ENCODE measurements around the gene INPP5A.

Gene INPP5A

GRCh38 chr10:132779549-132780294, 242.1 kb downstream of the INPP5A start:
- peaks cover 15% of the 10 kb centered on the region for H3K36me3 ChIP-seq (ENCODE audit: control insufficient read depth, insufficient read depth, low read length)
- H3K4me1 ChIP-seq (ENCODE audit: control insufficient read depth, insufficient read depth, low read length, poor library complexity, severe bottlenecking) = no peaks in the 10 kb centered on the region
- H3K4me3 ChIP-seq (ENCODE audit: insufficient read depth, low read depth, low read length, poor library complexity, severe bottlenecking) = no peak overlapping the region
- no peak overlapping the region for H3K27ac ChIP-seq (ENCODE audit: insufficient read depth, low read length, poor library complexity, severe bottlenecking)
- peaks cover 9% of the 10 kb centered on the region for H3K27me3 ChIP-seq (replicated peaks; ENCODE audit: control insufficient read depth, insufficient read depth, low read length, poor library complexity, severe bottlenecking)
- H3K9me3 ChIP-seq (ENCODE audit: control insufficient read depth, low read length) = no peaks in the 10 kb centered on the region
- no peak for DNase-seq

GRCh38 chr10:132780356-132780755, 242.8 kb downstream of the INPP5A start:
- Histone ChIP-seq H3K4me3 (ENCODE audit: insufficient read depth, low read depth, low read length, poor library complexity, severe bottlenecking) (no peak overlapping the region), H3K27ac (ENCODE audit: insufficient read depth, low read length, poor library complexity, severe bottlenecking) (no peak overlapping the region), H3K9me3 (ENCODE audit: control insufficient read depth, low read length) (no peaks in the 10 kb centered on the region), H3K36me3 (ENCODE audit: control insufficient read depth, insufficient read depth, low read length) (peaks cover 15% of the 10 kb centered on the region), H3K4me1 (ENCODE audit: control insufficient read depth, insufficient read depth, low read length, poor library complexity, severe bottlenecking) (no peaks in the 10 kb centered on the region), H3K27me3 (replicated peaks; ENCODE audit: control insufficient read depth, insufficient read depth, low read length, poor library complexity, severe bottlenecking) (peaks cover 14% of the 10 kb centered on the region)
- DNase-seq = no peak

GRCh38 chr10:132781556-132781955, 244.0 kb downstream of the INPP5A start:
- Histone ChIP-seq H3K9me3 (ENCODE audit: control insufficient read depth, low read length) (no peaks in the 10 kb centered on the region), H3K4me1 (ENCODE audit: control insufficient read depth, insufficient read depth, low read length, poor library complexity, severe bottlenecking) (peaks cover 4% of the 10 kb centered on the region), H3K27ac (ENCODE audit: insufficient read depth, low read length, poor library complexity, severe bottlenecking) (no peak overlapping the region), H3K36me3 (ENCODE audit: control insufficient read depth, insufficient read depth, low read length) (peaks cover 15% of the 10 kb centered on the region), H3K4me3 (ENCODE audit: insufficient read depth, low read depth, low read length, poor library complexity, severe bottlenecking) (no peak overlapping the region), H3K27me3 (replicated peaks; ENCODE audit: control insufficient read depth, insufficient read depth, low read length, poor library complexity, severe bottlenecking) (peaks cover 18% of the 10 kb centered on the region)
- no peak for DNase-seq

GRCh38 chr10:132783165-132783939, 245.8 kb downstream of the INPP5A start:
- Histone ChIP-seq H3K9me3 (ENCODE audit: control insufficient read depth, low read length) (no peaks in the 10 kb centered on the region), H3K36me3 (ENCODE audit: control insufficient read depth, insufficient read depth, low read length) (peaks cover 13% of the 10 kb centered on the region), H3K27ac (ENCODE audit: insufficient read depth, low read length, poor library complexity, severe bottlenecking) (no peak overlapping the region), H3K27me3 (replicated peaks; ENCODE audit: control insufficient read depth, insufficient read depth, low read length, poor library complexity, severe bottlenecking) (peaks cover 33% of the 10 kb centered on the region), H3K4me3 (ENCODE audit: insufficient read depth, low read depth, low read length, poor library complexity, severe bottlenecking) (no peak overlapping the region), H3K4me1 (ENCODE audit: control insufficient read depth, insufficient read depth, low read length, poor library complexity, severe bottlenecking) (peaks cover 12% of the 10 kb centered on the region)
- DNase-seq = no peak

- no peak for DNase-seq
- Histone ChIP-seq H3K27ac (ENCODE audit: insufficient read depth, low read length, poor library complexity, severe bottlenecking) (no peak overlapping the region), H3K4me1 (ENCODE audit: control insufficient read depth, insufficient read depth, low read length, poor library complexity, severe bottlenecking) (peaks cover 15% of the 10 kb centered on the region), H3K4me3 (ENCODE audit: insufficient read depth, low read depth, low read length, poor library complexity, severe bottlenecking) (no peak overlapping the region), H3K9me3 (ENCODE audit: control insufficient read depth, low read length) (no peaks in the 10 kb centered on the region), H3K36me3 (ENCODE audit: control insufficient read depth, insufficient read depth, low read length) (peaks cover 5% of the 10 kb centered on the region), H3K27me3 (replicated peaks; ENCODE audit: control insufficient read depth, insufficient read depth, low read length, poor library complexity, severe bottlenecking) (peaks cover 40% of the 10 kb centered on the region)
Measured at GRCh38 chr10:132783940-132784865, 246.6 kb downstream of the INPP5A start.

GRCh38 chr10:132784866-132785722, 247.5 kb downstream of the INPP5A start:
- no peak overlapping the region for H3K27ac ChIP-seq (ENCODE audit: insufficient read depth, low read length, poor library complexity, severe bottlenecking)
- peaks cover 15% of the 10 kb centered on the region for H3K4me1 ChIP-seq (ENCODE audit: control insufficient read depth, insufficient read depth, low read length, poor library complexity, severe bottlenecking)
- no peak for DNase-seq
- no peak overlapping the region for H3K4me3 ChIP-seq (ENCODE audit: insufficient read depth, low read depth, low read length, poor library complexity, severe bottlenecking)
- no peaks in the 10 kb centered on the region for H3K9me3 ChIP-seq (ENCODE audit: control insufficient read depth, low read length)
- peaks cover 45% of the 10 kb centered on the region for H3K27me3 ChIP-seq (replicated peaks; ENCODE audit: control insufficient read depth, insufficient read depth, low read length, poor library complexity, severe bottlenecking)
- H3K36me3 ChIP-seq (ENCODE audit: control insufficient read depth, insufficient read depth, low read length) = no peaks in the 10 kb centered on the region

GRCh38 chr10:132785723-132786475, 248.3 kb downstream of the INPP5A start, which contains the start of gene NKX6-2:
Gene NKX6-2 (minus strand): TSS chr10:132786147. CDS start chr10:132785948, 199 bp downstream.
- Histone ChIP-seq H3K4me1 (ENCODE audit: control insufficient read depth, insufficient read depth, low read length, poor library complexity, severe bottlenecking) (peaks cover 15% of the 10 kb centered on the region), H3K4me3 (ENCODE audit: insufficient read depth, low read depth, low read length, poor library complexity, severe bottlenecking) (no peak within 1 kb of the TSS), H3K27ac (ENCODE audit: insufficient read depth, low read length, poor library complexity, severe bottlenecking) (no peak within 1 kb of the TSS), H3K36me3 (ENCODE audit: control insufficient read depth, insufficient read depth, low read length) (no peaks in the 10 kb centered on the region), H3K27me3 (replicated peaks; ENCODE audit: control insufficient read depth, insufficient read depth, low read length, poor library complexity, severe bottlenecking) (peaks cover 45% of the 10 kb centered on the region), H3K9me3 (ENCODE audit: control insufficient read depth, low read length) (no peaks in the 10 kb centered on the region)
- no peak for DNase-seq

GRCh38 chr10:132786476-132786883, 248.9 kb downstream of the INPP5A start:
- H3K27ac ChIP-seq (ENCODE audit: insufficient read depth, low read length, poor library complexity, severe bottlenecking) = no peak overlapping the region
- H3K9me3 ChIP-seq (ENCODE audit: control insufficient read depth, low read length) = no peaks in the 10 kb centered on the region
- H3K4me1 ChIP-seq (ENCODE audit: control insufficient read depth, insufficient read depth, low read length, poor library complexity, severe bottlenecking) = peaks cover 15% of the 10 kb centered on the region
- peaks cover 45% of the 10 kb centered on the region for H3K27me3 ChIP-seq (replicated peaks; ENCODE audit: control insufficient read depth, insufficient read depth, low read length, poor library complexity, severe bottlenecking)
- DNase-seq = no peak
- no peaks in the 10 kb centered on the region for H3K36me3 ChIP-seq (ENCODE audit: control insufficient read depth, insufficient read depth, low read length)
- no peak overlapping the region for H3K4me3 ChIP-seq (ENCODE audit: insufficient read depth, low read depth, low read length, poor library complexity, severe bottlenecking)
